22Rv1 (cell line): ENCODE data around the gene RAI2.

Experiments
- H3K27ac ChIP-seq: fragments of 450-650 bp; 2 replicates; pipeline ENCODE4 v1.5.1; 2017
- ZFX ChIP-seq: fragments of 450-650 bp; IDR thresholded peaks from 2 replicates; pipeline ENCODE4 v1.6.1; 2017; ENCODE audit warnings: antibody characterized with exemption, borderline replicate concordance
- TF ChIP-seq, protein P1 (sequence below): fragments of 450-650 bp; IDR thresholded peaks from 2 replicates; pipeline ENCODE4 v1.5.1; 2017; ENCODE audit warnings: mild to moderate bottlenecking

The RAI2 gene

DNA sequence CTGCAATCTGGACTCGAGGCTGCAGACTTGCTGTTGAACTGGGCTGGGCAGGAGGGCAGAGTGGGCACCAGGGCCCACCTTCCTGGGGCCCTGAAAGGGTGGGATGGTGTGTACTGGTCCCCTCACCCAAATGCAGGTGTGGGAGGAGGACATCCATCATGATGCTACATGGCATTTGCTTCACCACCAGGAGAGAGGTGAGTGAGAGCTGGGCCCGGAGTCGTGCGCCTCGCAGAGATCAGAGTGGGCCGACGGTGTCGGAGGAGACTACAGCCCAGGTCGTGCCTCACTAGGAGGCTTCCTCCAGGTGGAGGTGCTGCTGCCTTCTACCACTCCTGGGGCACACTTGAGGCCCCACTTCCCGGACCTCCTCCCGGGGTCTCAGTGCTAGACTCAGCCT is 73.5 kb downstream of the RAI2 start:
- TF ChIP-seq, protein P1, sequence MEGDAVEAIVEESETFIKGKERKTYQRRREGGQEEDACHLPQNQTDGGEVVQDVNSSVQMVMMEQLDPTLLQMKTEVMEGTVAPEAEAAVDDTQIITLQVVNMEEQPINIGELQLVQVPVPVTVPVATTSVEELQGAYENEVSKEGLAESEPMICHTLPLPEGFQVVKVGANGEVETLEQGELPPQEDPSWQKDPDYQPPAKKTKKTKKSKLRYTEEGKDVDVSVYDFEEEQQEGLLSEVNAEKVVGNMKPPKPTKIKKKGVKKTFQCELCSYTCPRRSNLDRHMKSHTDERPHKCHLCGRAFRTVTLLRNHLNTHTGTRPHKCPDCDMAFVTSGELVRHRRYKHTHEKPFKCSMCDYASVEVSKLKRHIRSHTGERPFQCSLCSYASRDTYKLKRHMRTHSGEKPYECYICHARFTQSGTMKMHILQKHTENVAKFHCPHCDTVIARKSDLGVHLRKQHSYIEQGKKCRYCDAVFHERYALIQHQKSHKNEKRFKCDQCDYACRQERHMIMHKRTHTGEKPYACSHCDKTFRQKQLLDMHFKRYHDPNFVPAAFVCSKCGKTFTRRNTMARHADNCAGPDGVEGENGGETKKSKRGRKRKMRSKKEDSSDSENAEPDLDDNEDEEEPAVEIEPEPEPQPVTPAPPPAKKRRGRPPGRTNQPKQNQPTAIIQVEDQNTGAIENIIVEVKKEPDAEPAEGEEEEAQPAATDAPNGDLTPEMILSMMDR, result no peak
- TF ChIP-seq ZFX, result no peak
- no peak overlapping the region for H3K27ac ChIP-seq

DNA sequence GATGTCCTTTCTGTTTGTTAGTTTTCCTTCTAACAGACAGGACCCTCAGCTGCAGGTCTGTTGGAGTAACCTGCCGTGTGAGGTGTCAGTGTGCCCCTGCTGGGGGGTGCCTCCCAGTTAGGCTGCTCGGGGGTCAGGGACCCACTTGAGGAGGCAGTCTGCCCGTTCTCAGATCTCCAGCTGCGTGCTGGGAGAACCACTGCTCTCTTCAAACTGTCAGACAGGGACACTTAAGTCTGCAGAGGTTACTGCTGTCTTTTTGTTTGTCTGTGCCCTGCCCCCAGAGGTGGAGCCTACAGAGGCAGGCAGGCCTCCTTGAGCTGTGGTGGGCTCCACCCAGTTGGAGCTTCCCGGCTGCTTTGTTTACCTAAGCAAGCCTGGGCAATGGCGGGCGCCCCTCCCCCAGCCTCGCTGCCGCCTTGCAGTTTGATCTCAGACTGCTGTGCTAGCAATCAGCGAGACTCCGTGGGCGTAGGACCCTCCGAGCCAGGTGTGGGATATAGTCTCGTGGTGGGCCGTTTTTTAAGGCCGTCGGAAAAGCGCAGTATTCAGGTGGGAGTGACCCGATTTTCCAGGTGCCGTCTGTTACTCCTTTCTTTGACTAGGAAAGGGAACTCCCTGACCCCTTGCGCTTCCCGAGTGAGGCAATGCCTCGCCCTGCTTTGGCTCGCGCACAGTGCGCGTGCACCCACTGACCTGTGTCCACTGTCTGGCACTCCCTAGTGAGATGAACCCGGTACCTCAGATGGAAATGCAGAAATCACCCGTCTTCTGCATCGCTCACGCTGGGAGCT is 74.3 kb downstream of the RAI2 start:
- H3K27ac ChIP-seq, result 0 out of 2 replicates have a peak overlapping the region, but pooled peaks have one; percentile 27

DNA sequence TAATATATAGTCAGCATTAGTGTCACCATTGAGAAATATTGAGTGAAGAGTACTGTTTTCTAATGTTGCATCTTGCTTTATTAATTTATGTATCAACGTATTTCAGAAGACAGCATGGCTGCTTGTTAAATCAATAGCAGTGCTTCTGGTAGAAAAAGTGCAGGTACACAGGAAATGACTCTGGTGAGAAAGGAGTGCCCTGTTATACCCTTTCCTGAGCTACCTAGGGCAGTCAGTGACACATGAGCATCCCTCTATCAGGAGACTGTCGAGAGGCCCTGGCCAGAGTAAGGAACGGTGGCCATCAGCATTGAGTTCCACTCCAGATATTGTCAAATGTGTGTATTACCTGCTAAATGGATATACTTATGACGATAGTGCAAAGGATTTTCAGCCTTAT is 81.7 kb downstream of the RAI2 start:
- TF ChIP-seq ZFX, result no peak
- TF ChIP-seq, protein P1, result no peak
- no peak overlapping the region for H3K27ac ChIP-seq

DNA sequence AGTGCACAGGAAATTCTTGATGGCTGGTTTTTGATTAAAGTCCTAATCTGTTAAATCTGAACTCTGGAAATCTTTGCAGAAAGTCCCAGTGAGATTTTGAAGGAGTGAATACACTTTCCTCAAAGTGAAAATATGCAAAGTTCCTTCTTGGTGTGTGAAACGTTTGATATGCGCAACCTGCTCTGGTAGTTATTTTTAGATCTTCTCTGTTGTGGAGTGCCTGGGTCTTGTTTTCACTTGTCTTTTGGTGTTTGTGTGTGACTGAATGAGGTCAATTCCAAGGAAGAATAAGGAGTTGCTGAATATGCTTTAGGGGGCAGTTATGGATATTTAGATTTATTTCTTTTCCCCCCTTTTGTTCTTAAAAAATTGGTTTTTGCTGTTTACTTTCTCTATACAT is 82.1 kb downstream of the RAI2 start:
- no peak overlapping the region for H3K27ac ChIP-seq
- TF ChIP-seq ZFX, result no peak
- TF ChIP-seq, protein P1, result no peak

GRCh38 chrX:17774053-17774452 is 87.0 kb downstream of the RAI2 start:
- no peak overlapping the region for H3K27ac ChIP-seq
- no peak for TF ChIP-seq ZFX
- TF ChIP-seq, protein P1, result no peak

- no peak overlapping the region for H3K27ac ChIP-seq
- TF ChIP-seq, protein P1, result no peak
Observed at GRCh38 chrX:17773221-17773876, 87.7 kb downstream of the RAI2 start.

- TF ChIP-seq ZFX, result no peak
- TF ChIP-seq, protein P1, result no peak
Observed at GRCh38 chrX:17769701-17770269, 91.3 kb downstream of the RAI2 start.

More at GRCh38 chrX:17769701-17770269, 91.3 kb downstream of the RAI2 start:
- no peak overlapping the region for H3K27ac ChIP-seq
